Fibroblast of gingiva (primary cell): ENCODE results near the gene DDX54.
"Not testable (repeated sequence)": the region's sequence is repeated elsewhere in the genome, so short reads cannot be mapped to it uniquely, and the experiment has no call there.

Experiments
- DNase-seq: peaks from one replicate; pipeline ENCODE4 v3.0.0-alpha.2; 2011; ENCODE audit warnings: low read depth

DDX54 gene

DNA sequence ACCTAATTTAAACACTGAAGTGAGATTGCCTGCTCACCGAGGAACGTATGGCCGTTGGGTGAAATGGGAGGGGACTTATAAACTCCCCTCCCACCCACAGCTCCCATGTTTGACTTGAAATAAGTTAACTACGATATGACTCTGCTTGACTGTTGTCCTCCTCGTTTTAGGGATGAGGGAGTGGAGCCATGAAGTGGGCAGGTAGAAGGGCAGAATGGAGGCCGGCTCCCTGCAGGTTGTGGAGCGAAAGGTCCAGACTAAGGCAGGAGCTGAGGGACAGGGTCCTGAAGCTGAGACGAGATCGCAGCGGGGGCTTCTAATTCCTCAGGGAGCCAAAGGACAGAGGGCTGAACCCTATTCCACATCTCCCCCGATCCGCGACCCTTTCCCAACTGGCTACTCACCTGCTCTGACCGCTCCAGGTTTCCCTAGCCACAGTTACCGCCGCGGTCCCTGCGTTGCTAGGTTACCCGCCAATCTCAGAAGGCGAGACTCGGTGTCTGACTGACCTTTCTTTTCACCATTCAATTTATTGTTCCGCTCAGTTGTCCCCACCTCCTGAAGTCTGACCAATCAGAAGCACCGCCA is 35.4 kb upstream of the DDX54 start:
- DNase-seq, result no peak

DNA sequence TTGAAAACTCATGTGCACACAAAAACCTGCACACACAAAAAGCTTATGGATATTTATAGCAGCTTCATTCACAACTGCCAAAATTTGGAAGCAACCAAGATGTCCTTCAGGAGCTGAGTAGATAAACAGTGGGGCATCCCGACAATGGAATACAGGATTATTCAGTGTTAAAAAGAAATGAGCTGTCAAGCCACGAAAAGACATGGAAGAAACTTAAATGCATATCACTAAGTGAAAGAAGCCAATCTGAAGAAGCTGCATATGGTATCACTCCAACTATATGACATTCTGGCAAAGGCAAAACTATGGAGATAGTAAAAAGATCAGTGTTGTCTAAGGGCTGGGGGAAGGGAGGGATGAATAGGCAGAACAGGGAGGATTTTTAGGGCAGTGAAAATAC is 30.7 kb upstream of the DDX54 start:
- DNase-seq, result no peak

DNA sequence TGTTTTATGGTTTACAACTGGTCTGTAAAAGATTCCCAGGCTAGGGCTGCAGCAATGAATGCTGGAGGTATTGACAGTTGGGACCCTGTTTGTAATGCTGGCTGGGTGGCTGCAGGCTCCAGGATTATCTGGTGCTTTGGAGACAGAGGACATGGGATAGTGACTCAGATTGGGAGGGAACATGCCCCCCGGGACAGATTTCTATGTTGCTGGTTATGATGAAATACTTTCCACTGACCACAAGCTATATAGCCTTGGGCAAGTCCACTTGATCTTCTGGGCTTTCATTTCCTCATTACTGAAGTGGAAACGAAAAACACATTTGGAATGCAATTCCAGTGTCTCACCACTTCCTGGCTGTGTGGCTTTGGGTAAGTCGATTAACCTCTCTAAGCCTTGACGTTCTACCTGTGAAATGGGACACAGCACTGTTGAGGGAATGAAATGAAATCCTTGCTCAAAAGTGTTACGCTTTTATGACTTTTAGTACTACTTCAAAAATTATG is 29.7 kb upstream of the DDX54 start:
- DNase-seq, result peak; percentile 99

DNA sequence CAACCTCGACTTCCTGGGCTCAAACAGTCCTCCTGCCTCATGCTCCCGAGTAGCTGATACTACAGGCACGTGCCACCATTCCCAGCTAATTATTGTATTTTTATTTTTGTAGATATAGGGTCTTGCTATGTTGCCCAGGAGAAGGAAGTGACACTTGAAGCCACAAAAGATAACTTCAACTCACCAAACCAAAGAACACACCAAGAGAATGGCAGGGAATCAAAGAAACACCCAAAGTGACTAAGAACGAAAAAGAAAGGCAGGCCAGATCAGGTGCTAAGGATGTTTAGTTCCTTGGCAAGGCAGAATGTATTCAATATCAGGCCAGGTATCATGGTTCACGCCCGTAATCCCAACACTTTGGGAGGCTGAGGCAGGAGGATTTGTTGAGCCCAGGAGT is 25.9 kb upstream of the DDX54 start:
- DNase-seq, result no peak

DNA sequence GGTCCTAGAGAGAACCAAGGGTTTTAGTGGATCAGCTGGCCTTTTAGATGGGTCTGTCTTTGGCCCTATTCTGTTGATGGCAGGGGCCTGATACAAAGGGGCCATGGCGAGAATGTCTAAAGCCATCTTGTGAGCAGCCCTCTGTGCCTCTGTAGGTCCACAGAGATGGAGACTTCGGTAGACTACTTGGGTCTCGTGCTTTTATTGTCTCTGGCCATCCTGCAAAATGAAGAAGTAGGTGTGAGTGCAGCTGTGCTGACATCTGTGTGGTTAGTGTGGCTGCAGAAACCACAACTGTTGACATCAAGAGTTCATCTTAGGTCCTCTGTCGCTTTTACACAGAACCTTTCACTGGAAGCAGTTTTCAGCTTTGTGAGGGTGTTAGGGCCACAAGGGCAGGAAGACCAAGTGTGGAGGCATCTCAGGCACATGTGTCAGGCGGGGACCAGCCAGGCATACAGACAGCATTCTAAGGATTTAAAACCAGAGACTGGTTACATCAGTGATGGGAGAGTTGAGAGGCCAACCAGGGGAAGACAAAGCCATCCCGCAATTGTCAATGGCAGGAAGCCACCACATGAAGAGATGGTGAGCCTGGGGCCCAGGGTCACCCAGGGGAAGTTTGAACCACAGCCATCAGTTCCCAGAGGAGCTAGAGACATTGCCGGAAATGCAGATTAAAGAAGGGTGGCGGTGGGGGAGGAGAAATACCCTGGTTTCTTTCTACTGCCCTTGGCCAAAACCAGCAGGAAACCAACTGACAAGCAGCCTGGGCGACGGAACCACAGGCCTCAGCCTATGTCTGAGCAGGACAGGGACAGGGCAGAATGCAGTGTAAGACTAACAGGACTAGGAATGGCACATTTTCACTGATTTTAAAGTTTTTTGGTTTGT is 23.0 kb upstream of the DDX54 start:
- no peak for DNase-seq

DNA sequence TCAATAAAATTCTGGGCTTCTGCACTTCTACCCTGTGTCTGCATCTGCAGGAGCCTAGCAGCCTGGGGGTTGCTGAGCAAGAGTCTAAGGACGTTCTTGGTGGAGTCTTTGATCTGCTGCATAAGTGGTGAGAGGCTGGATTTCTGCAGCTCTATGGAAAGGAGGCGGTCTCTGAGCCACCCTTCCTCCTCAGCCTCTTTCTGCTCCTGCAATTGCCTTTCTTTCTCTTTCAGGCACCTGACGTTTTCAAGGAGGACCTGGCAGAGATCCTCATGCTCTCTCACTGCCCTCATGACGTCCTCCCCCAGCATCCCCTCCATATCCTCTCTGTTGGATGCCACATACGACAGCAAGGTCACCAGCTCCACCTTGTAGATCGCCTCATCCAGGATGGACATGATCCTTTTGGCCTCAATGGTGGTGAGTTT is 22.3 kb upstream of the DDX54 start:
- no peak for DNase-seq

DNA sequence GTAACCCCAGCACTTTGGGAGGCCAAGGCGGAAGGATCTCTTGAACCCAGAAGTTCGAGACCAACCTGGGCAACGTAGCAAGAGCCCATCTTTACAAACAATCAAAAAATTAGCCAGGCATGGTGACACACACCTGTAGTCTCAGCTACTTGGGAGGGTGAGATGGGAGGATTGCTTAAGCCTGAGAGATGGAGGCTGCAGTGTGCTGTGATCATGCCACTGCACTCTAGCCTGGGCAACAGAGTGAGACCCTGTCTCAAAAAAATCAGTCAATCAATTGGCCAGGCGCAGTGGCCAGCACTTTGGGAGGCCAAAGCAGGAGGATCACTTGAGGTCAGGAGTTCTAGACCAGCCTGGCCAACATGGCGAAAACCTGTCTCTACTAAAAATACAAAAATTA is 21.5 kb upstream of the DDX54 start:
- DNase-seq, result not testable (repeated sequence)

DNA sequence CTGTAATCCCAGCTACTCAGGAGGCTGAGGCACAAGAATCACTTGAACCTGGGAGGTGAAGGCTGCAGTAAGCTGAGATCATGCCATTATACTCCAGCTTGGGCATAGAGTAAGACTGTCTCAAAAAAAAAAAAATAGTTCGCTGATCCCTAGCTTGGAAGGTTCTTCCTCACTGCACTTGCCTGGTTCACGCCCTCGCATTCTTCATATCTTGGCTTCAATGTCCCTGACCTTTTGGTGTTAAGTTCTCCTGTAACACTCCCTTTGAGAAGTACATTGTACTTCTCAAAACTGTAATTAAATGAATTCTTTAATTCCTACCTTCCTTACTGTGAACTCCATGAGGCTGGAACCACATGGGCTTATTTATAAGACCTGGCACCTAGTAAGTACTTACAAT is 19.5 kb upstream of the DDX54 start:
- DNase-seq, result no peak

DNA sequence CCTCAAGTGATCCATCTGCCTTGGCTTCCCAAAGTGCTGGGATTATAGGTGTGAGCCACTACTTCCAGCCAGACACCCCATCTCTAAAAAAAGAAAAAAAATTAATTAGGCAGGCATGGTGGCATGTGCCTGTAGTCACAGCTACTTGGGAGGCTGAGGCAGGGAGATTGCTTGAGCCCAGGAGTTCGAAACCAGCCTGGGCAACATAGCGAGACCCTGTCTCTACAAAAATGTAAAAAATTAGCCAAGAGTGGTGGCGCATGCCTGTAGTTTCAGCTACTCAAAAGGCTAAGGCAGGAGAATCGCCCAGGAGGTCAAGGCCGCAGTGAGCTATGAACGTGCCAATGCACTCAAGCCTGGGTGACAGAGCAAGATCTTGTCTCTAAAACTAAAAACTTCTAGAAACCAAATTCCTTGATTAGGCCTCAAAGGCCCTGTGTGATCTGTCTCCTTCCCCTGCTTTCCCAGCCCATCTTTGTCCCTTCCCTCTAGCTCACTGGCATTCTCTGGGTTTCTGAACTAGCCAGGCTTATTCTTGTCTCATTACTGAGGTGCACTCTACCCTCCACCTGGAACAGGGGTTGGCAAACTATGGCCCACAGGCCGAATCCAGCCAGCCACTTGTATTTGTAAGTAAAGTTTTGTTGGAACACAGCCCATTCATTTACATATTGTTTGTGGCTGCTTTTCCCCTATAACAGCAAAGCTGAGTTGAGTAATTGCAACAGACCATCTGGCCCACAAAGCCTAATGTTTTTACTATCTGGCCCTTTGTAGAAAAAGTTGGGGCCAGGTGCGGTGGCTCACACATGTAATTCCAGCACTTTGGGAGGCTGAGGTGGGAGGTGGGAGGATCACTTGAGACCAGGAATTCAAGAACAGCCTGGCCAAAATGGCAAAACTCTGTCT is 18.8 kb upstream of the DDX54 start:
- peak; percentile 45 for DNase-seq

DNA sequence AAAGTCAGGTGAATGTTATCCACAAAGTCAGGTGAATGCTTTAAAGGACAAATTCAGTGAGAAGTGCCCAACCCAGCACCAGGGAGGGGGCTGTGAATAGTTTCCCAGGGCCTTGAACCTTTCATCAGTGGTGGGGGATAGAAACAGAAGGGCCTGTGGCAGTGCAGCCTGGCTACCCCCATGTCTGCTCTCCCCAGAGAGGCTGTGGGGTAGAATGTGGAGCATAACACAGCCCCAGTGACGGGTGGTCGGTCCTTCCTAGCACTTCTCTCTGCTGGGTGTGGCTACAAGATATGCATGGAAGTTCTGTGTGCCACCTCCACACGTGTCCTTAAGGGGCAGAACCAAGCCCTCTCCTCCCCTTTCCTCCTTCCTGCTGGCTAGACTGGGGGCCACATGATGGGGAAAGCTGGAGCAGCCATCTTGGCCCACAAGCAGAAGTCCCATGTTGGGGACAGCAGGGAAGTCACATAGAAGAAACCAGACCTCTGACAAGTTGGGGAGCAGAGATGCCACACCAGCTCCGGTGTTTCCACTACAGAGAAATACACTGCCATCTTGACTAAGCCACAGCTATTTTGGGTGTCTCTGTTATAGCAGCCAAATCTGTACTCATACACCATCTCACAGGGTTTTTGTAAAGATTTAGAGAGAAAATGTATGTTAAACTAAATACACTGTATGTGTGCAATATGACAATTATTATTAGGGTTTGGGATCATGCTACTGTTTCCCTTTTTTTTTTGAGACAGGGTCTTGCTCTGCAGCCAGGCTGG is 17.2 kb upstream of the DDX54 start:
- no peak for DNase-seq

DNA sequence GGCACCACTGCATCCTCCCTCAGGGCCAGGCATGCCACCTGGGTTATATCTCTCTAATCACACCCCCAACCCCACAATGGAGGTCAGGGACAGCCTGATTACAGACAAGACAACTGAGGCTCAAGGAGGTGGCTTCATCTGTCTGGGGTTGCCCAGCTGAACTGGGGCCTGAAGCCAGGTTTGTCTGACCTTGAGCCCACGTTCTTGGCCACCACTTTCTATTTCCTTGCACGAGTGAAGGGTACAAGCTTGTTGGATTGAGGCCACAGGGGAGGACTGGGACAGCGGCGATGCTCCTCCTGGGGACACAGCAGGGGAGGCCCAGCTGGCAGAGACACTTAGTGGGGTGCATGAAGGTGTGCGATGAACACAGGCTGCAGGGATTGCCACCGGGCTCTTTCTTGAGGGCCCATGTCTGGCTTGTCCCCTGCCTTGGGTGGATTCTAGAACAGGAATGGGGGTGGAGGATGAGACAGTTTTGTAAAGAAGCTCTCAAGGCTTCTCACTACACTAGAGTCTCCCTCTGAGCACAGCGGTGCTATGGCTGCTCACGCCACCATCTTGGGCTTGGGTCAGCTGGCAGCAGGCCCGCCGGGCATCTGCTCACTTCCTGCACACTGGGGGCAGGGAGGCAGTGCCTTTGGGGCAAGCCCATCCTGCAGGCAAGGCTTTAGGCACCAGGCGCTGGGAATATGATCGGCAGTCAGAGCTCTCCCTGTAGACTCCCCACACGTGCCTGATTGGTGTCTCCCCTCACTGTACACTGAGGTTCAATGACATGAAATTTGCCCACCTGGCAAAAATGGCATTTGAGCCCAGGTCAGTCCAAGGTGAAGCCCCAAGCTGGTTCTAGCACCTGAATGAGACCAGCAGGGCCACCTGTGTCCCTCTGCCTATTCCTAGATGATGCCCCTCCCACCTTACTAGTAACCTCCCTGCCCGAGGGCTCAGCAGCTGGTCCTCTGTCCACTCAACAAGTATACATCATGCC is 16.2 kb upstream of the DDX54 start:
- DNase-seq, result no peak

DNA sequence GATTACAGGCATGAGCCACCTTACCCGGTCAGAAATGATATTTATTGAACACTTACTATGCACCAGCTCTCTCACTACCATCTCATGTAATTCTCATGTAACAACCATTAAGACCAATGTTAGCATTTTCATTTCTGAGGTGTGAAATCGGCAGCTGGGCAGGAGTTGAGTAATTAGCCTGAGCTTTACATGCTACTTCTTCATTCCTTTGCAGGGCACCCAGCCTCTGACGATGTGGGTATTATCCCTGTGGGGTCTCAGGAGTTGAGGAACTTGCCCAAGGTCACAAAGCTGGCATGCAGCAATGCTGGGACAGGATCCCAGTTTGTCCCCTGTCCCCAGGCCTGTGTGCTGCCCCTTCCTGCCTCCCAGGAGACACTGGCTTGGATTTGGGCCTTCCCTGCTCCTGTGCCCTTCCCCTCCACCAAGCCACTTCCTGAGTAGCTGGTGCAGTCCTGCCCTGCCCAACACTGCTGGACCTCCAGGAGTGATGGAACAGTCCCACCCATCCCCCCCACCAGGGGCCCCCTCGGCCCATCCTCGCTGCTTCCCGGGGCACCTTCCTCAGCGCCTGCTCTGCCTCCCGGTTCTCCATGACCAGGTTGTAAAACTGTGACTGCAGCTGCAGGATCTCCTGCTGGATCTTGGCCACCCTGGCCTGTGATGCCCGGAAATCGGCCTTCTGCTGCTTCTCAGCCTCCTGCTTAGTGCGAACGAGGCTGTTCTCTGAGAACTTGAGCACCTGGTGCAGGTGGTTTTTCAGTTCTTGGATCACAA is 14.9 kb upstream of the DDX54 start:
- DNase-seq, result no peak

DNA sequence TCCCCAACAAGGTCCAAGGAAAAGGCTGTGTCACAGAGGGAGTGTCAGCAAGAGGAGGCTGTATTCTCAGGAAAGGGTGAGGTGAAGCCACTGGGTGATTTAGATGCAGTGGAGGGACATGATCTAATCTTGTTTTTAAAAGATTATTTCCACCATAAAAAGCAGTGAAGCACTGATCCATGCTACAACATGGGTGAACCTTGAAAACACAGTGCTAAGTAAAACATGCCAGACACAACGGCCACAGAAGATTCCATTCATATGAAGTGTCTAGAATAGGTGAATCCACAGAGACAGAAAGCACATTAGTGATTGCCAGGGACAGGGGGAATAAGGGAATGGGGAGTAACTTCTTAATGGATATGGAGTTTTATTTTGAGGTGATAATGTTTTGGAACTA is 13.0 kb upstream of the DDX54 start:
- DNase-seq, result no peak

DNA sequence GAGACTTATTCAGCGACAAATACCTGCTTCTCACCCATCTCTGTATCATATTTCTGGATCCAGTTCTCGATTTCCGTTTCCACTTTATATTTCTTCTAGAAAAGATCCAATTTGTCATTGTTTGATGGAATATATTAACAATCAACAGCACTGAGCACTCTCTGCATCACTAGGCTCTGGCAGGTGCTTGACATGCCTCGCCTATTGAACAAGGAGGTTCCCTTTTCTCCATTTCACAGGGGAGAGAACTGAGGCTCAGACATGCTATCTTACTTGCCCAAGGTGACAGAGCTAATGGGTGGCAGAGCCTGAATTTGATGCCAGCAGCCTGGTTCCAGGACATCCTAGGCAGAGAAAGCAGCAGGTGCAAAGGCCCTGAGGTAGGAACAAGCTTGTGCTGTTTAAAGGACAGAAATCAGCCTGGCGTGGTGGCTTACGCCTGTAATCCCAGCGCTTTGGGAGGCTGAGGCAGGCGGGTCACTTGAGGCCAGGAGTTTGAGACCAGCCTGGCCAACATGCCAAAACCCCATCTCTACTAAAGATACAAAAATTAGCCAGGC is 12.3 kb upstream of the DDX54 start:
- DNase-seq, result no peak

DNA sequence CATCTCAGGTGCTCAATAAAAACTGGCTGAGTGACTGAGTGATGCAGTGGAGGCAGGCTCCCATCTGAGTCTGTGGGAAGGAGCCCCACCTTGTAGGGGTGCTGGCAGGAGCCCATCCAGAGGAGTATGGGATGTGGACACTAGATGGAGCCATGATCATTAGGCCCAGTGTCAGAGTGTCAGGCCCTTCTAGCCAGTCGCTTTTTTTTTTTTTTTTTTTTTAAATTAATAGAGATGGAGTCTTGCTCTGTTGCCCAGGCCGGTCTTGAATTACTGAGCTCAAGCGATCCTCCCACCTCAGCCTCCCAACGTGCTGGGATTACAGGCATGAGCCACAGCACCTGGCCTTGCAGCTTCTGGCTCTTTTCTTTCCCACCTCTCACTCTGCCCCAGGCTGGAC is 11.7 kb upstream of the DDX54 start:
- DNase-seq, result peak; percentile 80

DNA sequence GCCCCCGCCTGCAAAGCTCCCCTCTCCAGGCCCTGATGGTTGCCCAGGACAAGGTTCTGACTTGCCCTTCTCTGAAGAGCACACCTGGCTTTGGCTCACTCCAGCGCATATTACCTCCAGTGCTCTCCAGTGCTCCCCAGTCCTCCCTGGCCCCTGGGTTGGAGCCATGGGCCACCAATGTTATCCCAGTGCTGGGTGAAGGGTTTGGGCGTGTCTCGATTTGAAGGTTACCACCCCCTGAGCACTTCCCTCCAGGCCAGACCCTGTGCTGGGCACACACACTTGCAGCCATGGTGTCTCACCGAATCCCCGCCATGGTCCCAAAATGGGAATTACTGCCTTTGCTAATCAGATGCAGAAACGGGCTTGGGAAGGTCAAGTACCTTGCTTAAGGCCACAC is 11.3 kb upstream of the DDX54 start:
- no peak for DNase-seq

DNA sequence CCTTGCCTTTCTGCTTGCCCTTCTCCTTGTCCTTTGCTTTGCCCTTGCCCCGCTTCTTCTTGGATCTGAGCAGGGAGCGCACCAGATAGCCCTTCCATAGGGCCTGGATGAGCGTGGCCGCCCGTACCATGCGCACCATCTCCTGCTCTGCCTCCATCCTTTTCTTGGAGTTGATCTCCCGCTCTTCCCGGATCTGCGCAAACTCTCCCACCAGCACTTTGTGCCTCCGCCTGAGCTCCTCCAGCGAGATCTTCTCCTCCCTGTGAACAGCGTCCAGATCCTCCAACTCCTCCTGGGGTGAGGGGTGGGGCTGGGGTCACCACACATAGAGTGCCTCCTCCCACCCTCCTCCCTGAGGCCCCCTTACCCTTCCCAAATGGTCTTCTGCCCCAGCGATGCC is 10.3 kb upstream of the DDX54 start:
- DNase-seq, result no peak

DNA sequence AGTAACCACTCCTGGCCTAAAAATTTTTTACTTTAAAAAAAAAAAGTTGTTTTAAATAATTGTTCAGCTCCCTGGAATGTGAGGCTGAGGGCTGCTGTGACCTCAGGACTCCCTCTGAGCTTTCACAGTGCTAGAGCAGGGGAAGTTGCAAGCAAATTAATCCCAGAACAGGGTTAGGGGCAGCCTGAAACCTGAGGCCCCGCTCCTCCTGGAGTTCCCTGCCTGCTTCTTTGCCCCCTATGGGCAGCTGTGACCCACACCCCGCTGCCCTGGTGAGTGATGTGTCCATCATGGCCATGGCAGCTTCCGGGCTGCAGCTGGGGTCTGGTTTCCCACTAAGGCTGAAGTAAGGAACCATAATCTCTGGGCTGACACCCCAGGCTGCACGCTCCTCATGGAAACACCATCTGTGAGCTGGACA is 9.7 kb upstream of the DDX54 start:
- DNase-seq, result peak; percentile 36

DNA sequence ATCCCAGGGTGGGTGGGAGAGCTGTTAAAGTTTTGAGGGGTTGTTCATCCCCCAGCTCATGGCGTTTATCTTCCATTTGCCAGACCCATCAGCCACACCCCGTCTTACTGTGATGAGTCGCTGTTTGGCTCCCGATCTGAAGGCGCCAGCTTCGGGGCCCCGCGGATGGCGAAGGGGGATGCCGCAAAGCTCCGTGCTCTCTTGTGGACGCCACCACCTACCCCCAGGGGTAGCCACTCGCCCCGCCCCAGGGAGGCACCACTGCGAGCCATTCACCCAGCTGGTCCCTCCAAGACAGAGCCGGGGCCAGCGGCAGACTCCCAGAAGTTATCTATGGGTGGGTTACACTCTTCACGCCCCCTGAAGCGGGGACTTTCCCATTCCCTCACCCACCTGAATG is 5.9 kb upstream of the DDX54 start:
- no peak for DNase-seq
